ENCODE results near the gene CPPED1. TPM values are rescaled to one million over a fixed set of nuclear protein-coding genes. Genes with fewer than 3 reads are reported as not detected.

The CPPED1 gene
- total and polyA plus RNA-seq, 2 of the 4 experiments (the other 2 are of a cell fraction) = 5.1 to 6.5 TPM

DNA sequence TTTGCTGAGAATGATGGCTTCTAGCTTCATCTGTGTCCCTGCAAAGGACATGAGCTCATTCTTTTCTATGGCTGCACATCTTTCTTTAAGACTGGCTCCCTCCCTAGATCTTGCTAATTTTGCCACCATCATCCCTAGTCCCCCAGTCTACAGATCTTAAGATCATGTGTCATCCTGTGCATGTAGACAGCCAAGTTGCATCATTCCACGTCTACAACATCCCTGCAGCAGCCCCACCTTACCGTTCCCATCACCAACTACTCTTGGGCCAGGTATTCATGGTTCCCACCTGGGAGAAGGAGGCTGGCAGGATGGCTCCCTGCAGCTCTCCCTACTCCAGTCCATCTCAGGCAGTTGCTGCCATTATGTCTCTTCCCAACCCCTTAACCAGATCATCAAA, 12.3 kb downstream of the CPPED1 start:
- H4K91ac ChIP-seq (ENCODE audit: insufficient read depth, low read depth, low read length) = no peak overlapping the region
- no peak overlapping the region for H4K8ac ChIP-seq (ENCODE audit: low read depth in 2 of 2, low read length in 2 of 2)
- H2BK15ac ChIP-seq (ENCODE audit: low read depth, low read length) = no peak overlapping the region
- H2BK120ac ChIP-seq (ENCODE audit: low read depth, low read length) = no peak overlapping the region
- no peaks in the 10 kb centered on the region for H3K4me1 ChIP-seq (ENCODE audit: control insufficient read depth, insufficient read depth, low read length)
- peaks cover 3% of the 10 kb centered on the region; the same call in 1 of the 2 replicates for H3K9me3 ChIP-seq (ENCODE audit: control insufficient read depth, insufficient read depth, low read length)
- no peaks in the 10 kb centered on the region for H3K36me3 ChIP-seq (ENCODE audit: control insufficient read depth, insufficient read depth, low read length)
- H4K5ac ChIP-seq (ENCODE audit: low read depth, low read length) = no peak overlapping the region
- H3K23ac ChIP-seq (ENCODE audit: low read depth, low read length) = no peak overlapping the region
- CTCF ChIA-PET = no interaction called here
- no peak overlapping the region for H3K14ac ChIP-seq (replicated peaks; ENCODE audit: low read depth, low read length)
- H4K20me1 ChIP-seq (ENCODE audit: insufficient read depth, low read length) = no peaks in the 10 kb centered on the region
- no peak overlapping the region for H3K56ac ChIP-seq (ENCODE audit: extremely low read depth, insufficient read depth, low read length)
- H3K18ac ChIP-seq (ENCODE audit: low read depth, low read length) = no peak overlapping the region
- H2AK9ac ChIP-seq (replicated peaks; ENCODE audit: low read depth, low read length, poor library complexity) = no peak overlapping the region
- TF ChIP-seq NFE2L2 (IDR thresholded peaks at IDR 0.05; ENCODE audit: low read depth, low read length) = no peak
- TF ChIP-seq RFX5 (IDR thresholded peaks at IDR 0.05; ENCODE audit: low read depth, low read length) = no peak
- TF ChIP-seq, protein P1, sequence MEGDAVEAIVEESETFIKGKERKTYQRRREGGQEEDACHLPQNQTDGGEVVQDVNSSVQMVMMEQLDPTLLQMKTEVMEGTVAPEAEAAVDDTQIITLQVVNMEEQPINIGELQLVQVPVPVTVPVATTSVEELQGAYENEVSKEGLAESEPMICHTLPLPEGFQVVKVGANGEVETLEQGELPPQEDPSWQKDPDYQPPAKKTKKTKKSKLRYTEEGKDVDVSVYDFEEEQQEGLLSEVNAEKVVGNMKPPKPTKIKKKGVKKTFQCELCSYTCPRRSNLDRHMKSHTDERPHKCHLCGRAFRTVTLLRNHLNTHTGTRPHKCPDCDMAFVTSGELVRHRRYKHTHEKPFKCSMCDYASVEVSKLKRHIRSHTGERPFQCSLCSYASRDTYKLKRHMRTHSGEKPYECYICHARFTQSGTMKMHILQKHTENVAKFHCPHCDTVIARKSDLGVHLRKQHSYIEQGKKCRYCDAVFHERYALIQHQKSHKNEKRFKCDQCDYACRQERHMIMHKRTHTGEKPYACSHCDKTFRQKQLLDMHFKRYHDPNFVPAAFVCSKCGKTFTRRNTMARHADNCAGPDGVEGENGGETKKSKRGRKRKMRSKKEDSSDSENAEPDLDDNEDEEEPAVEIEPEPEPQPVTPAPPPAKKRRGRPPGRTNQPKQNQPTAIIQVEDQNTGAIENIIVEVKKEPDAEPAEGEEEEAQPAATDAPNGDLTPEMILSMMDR (conservative IDR thresholded peaks at IDR 0.05; ENCODE audit: low read depth, low read length) = no peak
- TF ChIP-seq POLR2A (IDR thresholded peaks at IDR 0.05; ENCODE audit: low read depth, low read length) = no peak
- TF ChIP-seq CEBPB (IDR thresholded peaks at IDR 0.05; ENCODE audit: low read depth, low read length) = no peak
- TF ChIP-seq MAZ (IDR thresholded peaks at IDR 0.05; ENCODE audit: borderline replicate concordance, low read depth, low read length) = no peak
- no peak for TF ChIP-seq BHLHE40 (IDR thresholded peaks at IDR 0.05; ENCODE audit: low read depth, low read length)
- intact Hi-C loops (cut with micrococcal nuclease) = no loop called here
- BruUV-seq (replicated peaks) = no TSS peak
- no peak overlapping the region for H2BK20ac ChIP-seq (ENCODE audit: low read depth, low read length)
- ATAC-seq (ENCODE audit: low read depth) (no peak), DNase-seq (no peak)
- H3K9ac ChIP-seq (ENCODE audit: low read depth, low read length) = no peak overlapping the region
- H3K9me1 ChIP-seq (ENCODE audit: insufficient read depth, low read length) = no peaks in the 10 kb centered on the region
- dilution Hi-C loops (cut with HindIII; ENCODE audit: low sequenced_read_pairs, unreplicated experiment) = no loop called here
- H2AFZ ChIP-seq (replicated peaks; ENCODE audit: low read length, poor library complexity) = no peak overlapping the region
- H3K27ac ChIP-seq (ENCODE audit: insufficient read depth, low read length) = no peak overlapping the region
- in situ Hi-C loops (cut with MboI; ENCODE audit: low sequenced_read_pairs) = no loop called here
- peaks cover 0 to 3% of the 10 kb centered on the region in 2 experiments; a peak in 1 of 4 replicates for H3K79me1 ChIP-seq (ENCODE audit: low read depth in 1 of 2, low read length in 2 of 2)
- no peak overlapping the region for H2AK5ac ChIP-seq (ENCODE audit: low read depth, low read length)
- no peak overlapping the region for H3K4me3 ChIP-seq (ENCODE audit: insufficient read depth, low read depth, low read length)
- no CpG with 5 or more reads among the region's 2 CpGs for WGBS, 2 experiments (ENCODE audit: extremely low coverage in 2 of 2, insufficient read length in 1 of 2)
- H2BK5ac ChIP-seq (ENCODE audit: low read depth, low read length, poor library complexity, severe bottlenecking) = no peak overlapping the region
- POLR2A ChIA-PET (ENCODE audit: unreplicated experiment) = no interaction called here
- no peak overlapping the region for H3K4me2 ChIP-seq (ENCODE audit: low read depth, low read length)
- no peak overlapping the region for H3K4ac ChIP-seq (ENCODE audit: low read depth, low read length)
- H3K27me3 ChIP-seq (ENCODE audit: control insufficient read depth, insufficient read depth, low read length) = no peaks in the 10 kb centered on the region

Data from IMR-90 (cell line).